NT2/D1 (cell line): ENCODE results near the gene PDE6A.

ENCODE experiments used
- SUZ12 ChIP-seq: IDR thresholded peaks from 2 replicates; pipeline ENCODE4 v1.6.1; 2011; ENCODE audit not compliant: insufficient read length, insufficient read depth; ENCODE audit errors: extremely low read depth
- YY1 ChIP-seq: IDR thresholded peaks from 2 replicates; pipeline ENCODE4 v1.6.1; 2011; ENCODE audit not compliant: insufficient read length, insufficient read depth
- ZNF274 ChIP-seq: IDR thresholded peaks from 2 replicates; pipeline ENCODE4 v1.6.1; 2011; ENCODE audit warnings: mild to moderate bottlenecking, low read depth, low read length

DNA sequence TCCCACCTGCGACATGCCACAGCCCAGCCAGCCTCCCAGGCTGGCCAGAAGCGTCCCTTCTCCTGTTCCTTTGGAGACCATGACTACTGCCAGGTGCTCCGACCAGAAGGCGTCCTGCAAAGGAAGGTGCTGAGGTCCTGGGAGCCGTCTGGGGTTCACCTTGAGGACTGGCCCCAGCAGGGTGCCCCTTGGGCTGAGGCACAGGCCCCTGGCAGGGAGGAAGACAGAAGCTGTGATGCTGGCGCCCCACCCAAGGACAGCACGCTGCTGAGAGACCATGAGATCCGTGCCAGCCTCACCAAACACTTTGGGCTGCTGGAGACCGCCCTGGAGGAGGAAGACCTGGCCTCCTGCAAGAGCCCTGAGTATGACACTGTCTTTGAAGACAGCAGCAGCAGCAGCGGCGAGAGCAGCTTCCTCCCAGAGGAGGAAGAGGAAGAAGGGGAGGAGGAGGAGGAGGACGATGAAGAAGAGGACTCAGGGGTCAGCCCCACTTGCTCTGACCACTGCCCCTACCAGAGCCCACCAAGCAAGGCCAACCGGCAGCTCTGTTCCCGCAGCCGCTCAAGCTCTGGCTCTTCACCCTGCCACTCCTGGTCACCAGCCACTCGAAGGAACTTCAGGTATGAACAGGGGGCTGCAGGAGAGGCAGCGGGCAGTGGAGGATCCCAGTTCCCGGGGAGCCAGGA is 108.0 kb downstream of the PDE6A start:
- TF ChIP-seq ZNF274 (no peak), YY1 (no peak), SUZ12 (no peak)
